Endodermal cell (in vitro differentiated cells): Measurements from ENCODE around the gene PRMT9. TPM values are rescaled to one million over a fixed set of nuclear protein-coding genes. Genes with fewer than 3 reads are reported as not detected.

Experiments used
- DNase-seq: peaks from one replicate; pipeline ENCODE4 v3.0.0-alpha.2; 2017
- H3K27ac ChIP-seq: 2 replicates; pipeline ENCODE4 v1.5.1; 2013; ENCODE audit warnings: mild to moderate bottlenecking, low read depth, low read length, moderate library complexity
- H3K27me3 ChIP-seq: 2 replicates; pipeline ENCODE4 v1.6.1; 2013; ENCODE audit warnings: mild to moderate bottlenecking, low read length, moderate library complexity; ENCODE audit not compliant: insufficient read depth, control insufficient read depth, poor library complexity, severe bottlenecking
- H3K36me3 ChIP-seq: 2 replicates; pipeline ENCODE4 v1.7.0; 2013; ENCODE audit warnings: mild to moderate bottlenecking, low read length, moderate library complexity; ENCODE audit not compliant: control insufficient read depth, insufficient read depth
- H3K4me1 ChIP-seq: one replicate; pipeline ENCODE4 v1.7.0; 2013; ENCODE audit warnings: low read length; ENCODE audit not compliant: control insufficient read depth, insufficient read depth
- H3K4me3 ChIP-seq: 2 replicates; pipeline ENCODE4 v1.5.1; 2013; ENCODE audit warnings: mild to moderate bottlenecking, low read length, moderate library complexity
- H3K9ac ChIP-seq: 2 replicates; pipeline ENCODE4 v1.6.1; 2013; ENCODE audit warnings: mild to moderate bottlenecking, low read length, moderate library complexity; ENCODE audit not compliant: poor library complexity, severe bottlenecking; ENCODE audit errors: extremely low read depth
- H3K9me3 ChIP-seq: 2 replicates; pipeline ENCODE4 v1.6.1; 2013; ENCODE audit warnings: mild to moderate bottlenecking, low read length, moderate library complexity; ENCODE audit not compliant: control insufficient read depth
- H3K27ac Mint-ChIP-seq: 2 replicates; pipeline ENCODE4 v1.8.0; 2020; ENCODE audit warnings: mixed read lengths
- H3K27me3 Mint-ChIP-seq: 2 replicates; pipeline ENCODE4 v1.8.0; 2021; ENCODE audit warnings: mild to moderate bottlenecking, mixed read lengths; ENCODE audit not compliant: insufficient read depth
- H3K36me3 Mint-ChIP-seq: 2 replicates; pipeline ENCODE4 v1.8.0; 2020; ENCODE audit warnings: low read depth, mixed read lengths
- H3K4me1 Mint-ChIP-seq: 2 replicates; pipeline ENCODE4 v1.8.0; 2020; ENCODE audit warnings: mixed read lengths
- H3K4me3 Mint-ChIP-seq: 2 replicates; pipeline ENCODE4 v1.8.0; 2020; ENCODE audit warnings: mild to moderate bottlenecking, moderate library complexity, mixed read lengths
- H3K9me3 Mint-ChIP-seq: 2 replicates; pipeline ENCODE4 v1.8.0; 2020; ENCODE audit warnings: mild to moderate bottlenecking, mixed read lengths
- CTCF ChIP-seq: fragments of 200-600 bp; sonication (generic); conservative IDR thresholded peaks from 2 replicates; pipeline ENCODE4 v1.5.0; 2021; ENCODE audit warnings: antibody characterized with exemption, mild to moderate bottlenecking
- WGBS, 2 experiments: methylation state at CpG; one replicate each; pipeline versions ENCODE4 v1.1.5 to v1.1.7; 2013; ENCODE audit warnings: missing lambda C conversion rate in 2 of 2, mixed read lengths in 1 of 2; ENCODE audit not compliant: insufficient coverage in 1 of 2, insufficient read length in 1 of 2; 5-methylcytosine and 5-hydroxymethylcytosine counted together
- total RNA-seq, 2 donors: library from RNA; stranded (reverse); fragmentation: NEBNext Ultra II Directional in 1 of 2; extraction: Animal tissue kit (Norgen Biotek cat#: 25700) in 1 of 2; gene quantifications; 2 replicates in 1 of 2; 3 replicates in 1 of 2; pipeline ENCODE4 v1.2.1, GENCODE V29; 2021

Gene PRMT9
- total RNA-seq, 2 donors from 2014 or later = 15.3 to 17.3 TPM

DNA sequence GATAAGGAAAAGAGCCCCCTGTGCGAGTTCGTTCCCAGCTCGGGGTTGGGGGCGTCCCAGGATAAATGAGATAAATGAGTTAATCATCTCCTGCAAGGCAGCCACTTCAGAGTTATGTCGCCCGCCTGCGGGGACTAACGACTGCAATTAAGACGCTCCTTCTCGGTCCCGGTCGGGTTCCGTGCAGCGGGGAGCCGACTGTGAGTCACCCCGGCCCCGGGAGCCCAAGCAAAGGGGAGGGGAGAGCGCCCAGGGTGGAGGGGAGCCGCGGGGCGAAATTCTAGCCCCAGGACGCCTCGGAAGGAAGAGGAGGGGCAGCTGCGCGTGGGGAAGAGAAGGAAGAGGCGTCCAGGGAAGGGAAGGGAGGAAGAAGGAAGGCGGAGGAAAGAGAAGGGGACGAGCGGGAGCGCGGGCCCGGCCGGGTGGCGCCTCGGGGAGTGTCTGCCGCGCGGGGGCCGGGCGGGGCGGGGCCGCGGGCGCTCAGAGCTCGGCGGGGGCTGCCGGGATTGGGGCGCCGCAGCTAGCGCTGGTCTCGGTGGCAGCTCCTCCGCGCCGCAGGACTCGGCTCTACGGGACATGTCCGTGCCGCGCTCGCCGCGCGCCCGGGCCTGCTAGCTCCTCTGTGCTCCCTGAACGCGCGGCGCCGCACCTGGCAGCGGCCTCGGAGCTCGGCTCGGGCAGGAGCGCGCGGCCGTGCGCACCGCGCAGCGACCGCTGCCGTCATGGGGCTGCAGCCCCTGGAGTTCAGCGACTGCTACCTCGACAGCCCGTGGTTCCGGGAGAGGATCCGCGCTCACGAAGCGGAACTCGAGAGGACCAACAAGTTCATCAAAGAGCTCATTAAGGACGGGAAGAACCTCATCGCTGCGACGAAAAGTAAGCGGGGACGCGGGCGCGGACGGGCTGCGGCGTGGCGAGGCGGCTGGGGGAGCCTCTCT, 47.9 kb upstream of the PRMT9 start, which contains the start of gene ARHGAP10:
TSS of gene ARHGAP10 (plus strand) at position 509 of the 938 bp plus-strand sequence. CDS start at position 723, 214 bp downstream.
- Histone ChIP-seq H3K9me3 (no peaks in the 10 kb centered on the region), H3K27me3 (peaks cover 38% of the 10 kb centered on the region), H3K4me3 (peak within 1 kb of the TSS; percentile 87), H3K27ac (no peak within 1 kb of the TSS), H3K36me3 (no peaks in the 10 kb centered on the region), H3K4me1 (peaks cover 3% of the 10 kb centered on the region), H3K9ac (peak within 1 kb of the TSS; percentile 78)
- Mint-ChIP-seq H3K36me3 (no peaks in the 10 kb centered on the region), H3K27me3 (peaks cover 31% of the 10 kb centered on the region), H3K9me3 (no peaks in the 10 kb centered on the region), H3K4me3 (peak within 1 kb of the TSS; percentile 82), H3K4me1 (peaks cover 35% of the 10 kb centered on the region), H3K27ac (peak within 1 kb of the TSS; percentile 95)
- WGBS, 2 experiments = 0% methylated on average over 35 to 106 of the region's 106 CpGs
- peak; percentile 92 for DNase-seq
- no peak for TF ChIP-seq CTCF

- TF ChIP-seq CTCF = peak; percentile 57
- no peaks in the 10 kb centered on the region for H3K9me3 Mint-ChIP-seq
- no peak for DNase-seq
- peaks cover 24% of the 10 kb centered on the region for H3K4me1 Mint-ChIP-seq
- peaks cover 3% of the 10 kb centered on the region for H3K4me1 ChIP-seq
- no peaks in the 10 kb centered on the region for H3K9me3 ChIP-seq
- peak overlapping the region; percentile 82 for H3K4me3 Mint-ChIP-seq
- peaks cover 38% of the 10 kb centered on the region for H3K27me3 ChIP-seq
- H3K27ac Mint-ChIP-seq = no peak overlapping the region
- 36 to 42% methylated on average over 2 to 4 of the region's 4 CpGs for WGBS, 2 experiments
- H3K36me3 ChIP-seq = no peaks in the 10 kb centered on the region
- no peaks in the 10 kb centered on the region for H3K36me3 Mint-ChIP-seq
- no peak overlapping the region for H3K4me3 ChIP-seq
- H3K9ac ChIP-seq = no peak overlapping the region
- H3K27me3 Mint-ChIP-seq = peaks cover 31% of the 10 kb centered on the region
- no peak overlapping the region for H3K27ac ChIP-seq
Measured at GRCh38 chr4:147730333-147730732, 46.4 kb upstream of the PRMT9 start.

DNA sequence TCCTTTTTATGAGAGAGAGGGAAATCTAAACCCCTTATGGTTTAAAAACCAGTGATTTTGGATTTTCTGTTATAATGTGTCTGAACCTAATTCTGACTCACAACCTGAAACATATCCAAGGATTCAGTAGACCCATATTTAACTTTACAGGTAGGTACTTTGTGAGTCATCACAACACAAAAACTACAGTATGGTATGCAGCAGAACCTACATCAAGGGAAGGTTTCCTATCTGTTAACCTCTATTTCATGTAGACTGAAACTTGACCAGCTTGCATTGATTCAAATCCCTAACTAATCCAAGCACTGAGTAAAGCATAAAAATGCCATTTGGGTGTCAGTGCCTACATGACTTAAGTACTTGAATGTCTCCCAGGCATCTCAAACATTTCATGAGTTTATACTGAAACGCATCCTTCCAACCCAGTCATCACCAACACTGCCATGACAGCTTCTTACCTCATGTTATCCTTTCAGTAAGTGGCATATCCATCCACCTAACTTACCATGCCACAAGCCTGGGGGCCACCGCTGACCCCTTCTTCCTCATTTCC, 43.6 kb upstream of the PRMT9 start:
- Mint-ChIP-seq H3K27ac (no peak overlapping the region), H3K4me3 (no peak overlapping the region), H3K9me3 (no peaks in the 10 kb centered on the region), H3K36me3 (no peaks in the 10 kb centered on the region), H3K27me3 (peaks cover 14% of the 10 kb centered on the region), H3K4me1 (peaks cover 22% of the 10 kb centered on the region)
- DNase-seq = no peak
- Histone ChIP-seq H3K9me3 (no peaks in the 10 kb centered on the region), H3K27ac (no peak overlapping the region), H3K9ac (no peak overlapping the region), H3K36me3 (no peaks in the 10 kb centered on the region), H3K4me1 (peaks cover 3% of the 10 kb centered on the region), H3K4me3 (no peak overlapping the region), H3K27me3 (peaks cover 27% of the 10 kb centered on the region)
- no peak for TF ChIP-seq CTCF
- WGBS, 2 experiments = 92 to 100% methylated on average over 2 of the region's 2 CpGs
